Panc1 (cell line): ENCODE results near the gene ATF6B. TPM values are rescaled to one million over a fixed set of nuclear protein-coding genes. Genes with fewer than 3 reads are reported as not detected.

ENCODE experiments used
- ATAC-seq: fragments of 200-7000 bp; cut with Tn5 transposase; 2 replicates; pipeline ENCODE4 v1.9.1; 2020; ENCODE audit warnings: mild to moderate bottlenecking, moderate library complexity
- BruUV-seq: library from RNA; stranded (reverse); fragments of 400-500 nt; replicated peaks from 2 replicates; lab custom pipeline; 2021; lab: Mats Ljungman, UMichigan
- CTCF ChIA-PET: fragments of 300-600 bp; sonication (Branson Sonifier 250); formaldehyde crosslinking; loops from one replicate; lab custom pipeline; 2022; ENCODE audit warnings: antibody characterized with exemption; lab: Charles Lee
- POLR2A ChIA-PET: fragments of 300-600 bp; sonication (Branson Sonifier 250); formaldehyde crosslinking; loops from one replicate; lab custom pipeline; 2022; ENCODE audit warnings: antibody characterized with exemption; lab: Charles Lee
- DNase-seq: peaks from one replicate; pipeline ENCODE4 v3.0.0-alpha.2; 2010; ENCODE audit warnings: low read depth, low spot score
- H3K27ac ChIP-seq: 2 replicates; pipeline ENCODE4 v1.5.1; 2011; ENCODE audit warnings: mild to moderate bottlenecking, low read length, inconsistent platforms
- H3K27me3 ChIP-seq: fragments of 200-500 bp; sonication (Bioruptor generic); 2 replicates; pipeline ENCODE4 v1.6.0; 2014; ENCODE audit warnings: low read length, inconsistent platforms; ENCODE audit not compliant: control insufficient read depth, insufficient read depth
- H3K36me3 ChIP-seq: fragments of 200-500 bp; sonication (Bioruptor generic); 2 replicates; pipeline ENCODE4 v1.5.1; 2014; ENCODE audit warnings: inconsistent platforms, mild to moderate bottlenecking, low read length, moderate library complexity; ENCODE audit not compliant: control insufficient read depth, insufficient read depth
- H3K4me1 ChIP-seq: 2 replicates; pipeline ENCODE4 v1.5.1; 2011; ENCODE audit warnings: inconsistent platforms, mild to moderate bottlenecking, low read length, moderate library complexity; ENCODE audit not compliant: control insufficient read depth, insufficient read depth
- H3K4me3 ChIP-seq, 2 experiments: 2 replicates each; pipeline ENCODE4 v1.5.1; 2011 to 2012; ENCODE audit warnings: low read depth in 2 of 2, low read length in 2 of 2, mild to moderate bottlenecking in 2 of 2, inconsistent platforms in 1 of 2, moderate library complexity in 1 of 2
- H3K9me3 ChIP-seq: fragments of 200-500 bp; sonication (Bioruptor generic); 2 replicates; pipeline ENCODE4 v1.5.1; 2014; ENCODE audit warnings: low read depth, mild to moderate bottlenecking, inconsistent platforms, low read length, moderate library complexity; ENCODE audit not compliant: control insufficient read depth, insufficient read depth
- POLR2AphosphoS5 ChIP-seq: IDR thresholded peaks from 2 replicates; pipeline ENCODE4 v1.6.1; 2012; ENCODE audit warnings: mild to moderate bottlenecking, low read depth, low read length, moderate library complexity
- SIN3A ChIP-seq: IDR thresholded peaks from 2 replicates; pipeline ENCODE4 v1.6.1; 2012; ENCODE audit warnings: low read depth, mild to moderate bottlenecking, low read length, moderate library complexity, borderline replicate concordance; ENCODE audit not compliant: insufficient read depth
- TCF7L2 ChIP-seq: IDR thresholded peaks from 2 replicates; pipeline ENCODE4 v1.6.1; 2011; ENCODE audit warnings: mild to moderate bottlenecking, low read depth, low read length, inconsistent platforms
- in situ Hi-C: cut with HindIII; loops from 2 replicates; pipeline ENCODE4 v1.10.0; 2016; ENCODE audit warnings: low sequenced_read_pairs, low pct_unique_long_range_greater_than_20kb
- intact Hi-C: fragments of 100-400 bp; cut with micrococcal nuclease; formaldehyde crosslinking; loops from one replicate; pipeline ENCODE4 v1.10.0; 2022; ENCODE audit not compliant: unreplicated experiment
- total RNA-seq: library from RNA; stranded (reverse); gene quantifications from one replicate; pipeline ENCODE4 v1.2.1, GENCODE V29; 2021; ENCODE audit not compliant: unreplicated experiment
- TF ChIP-seq, protein P1 (sequence below): fragments of 450-650 bp; IDR thresholded peaks from 2 replicates; pipeline ENCODE4 v1.5.1; 2017; ENCODE audit warnings: mild to moderate bottlenecking
- TF ChIP-seq, protein P2 (sequence below), 2 experiments: IDR thresholded peaks; 2 replicates each; pipeline ENCODE4 v1.6.1; 2011 to 2012; ENCODE audit warnings: low read depth in 2 of 2, control low read depth in 1 of 2, low read length in 1 of 2, mild to moderate bottlenecking in 1 of 2, moderate library complexity in 1 of 2; ENCODE audit not compliant: insufficient read depth in 1 of 2

ATF6B gene
- total RNA-seq, 1 experiment from 2014 or later: 127 TPM

DNA sequence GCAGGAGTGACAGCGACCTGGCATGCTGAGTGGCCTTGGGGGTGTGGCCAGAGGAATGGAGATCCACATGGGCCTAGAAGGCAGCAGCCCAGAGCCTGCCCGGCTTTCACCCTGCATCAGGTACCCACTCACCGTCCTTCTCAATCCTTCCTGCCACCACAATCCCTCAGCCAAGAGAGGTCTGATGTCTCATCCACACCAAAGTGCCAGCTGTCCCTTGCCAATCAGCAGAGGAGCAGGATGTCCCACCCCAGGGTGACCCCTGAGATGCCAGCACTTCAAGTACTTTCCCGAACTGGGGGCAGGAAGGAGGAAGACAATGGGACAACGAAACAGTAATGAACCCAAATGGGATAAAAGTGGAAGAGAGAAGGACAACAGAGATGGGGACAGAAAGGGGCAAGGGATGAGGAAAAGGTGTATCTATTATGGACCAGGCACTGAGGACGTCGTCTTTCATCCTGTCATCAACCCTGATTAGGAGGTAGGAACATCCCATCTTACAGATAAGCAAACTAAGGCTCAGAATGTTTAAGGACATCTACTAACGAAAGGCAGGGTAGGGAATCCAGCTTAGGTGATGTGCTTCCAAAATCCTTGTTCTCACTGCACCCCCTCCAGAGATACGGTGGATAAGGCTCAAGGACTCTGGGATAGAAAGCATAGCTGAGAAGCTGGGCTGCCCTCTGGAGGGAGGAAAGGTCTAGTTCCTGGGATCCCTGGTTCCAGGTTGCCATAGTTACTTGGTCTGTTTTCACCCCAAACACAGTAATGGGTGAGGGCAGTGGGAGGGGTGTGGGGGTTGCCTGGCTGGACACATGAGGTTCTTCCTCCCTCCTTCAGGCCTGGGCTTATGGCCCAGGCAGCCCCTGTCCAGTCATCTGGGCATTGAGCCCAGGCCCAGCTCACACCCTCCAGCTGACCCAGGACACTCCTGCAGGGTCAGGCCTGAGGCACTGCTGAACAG, 14.4 kb downstream of the ATF6B start:
- ChIA-PET POLR2A (no interaction called here), CTCF (no interaction called here)
- no peaks in the 10 kb centered on the region for H3K4me1 ChIP-seq
- TF ChIP-seq POLR2AphosphoS5: no peak
- TF ChIP-seq TCF7L2: no peak
- TF ChIP-seq SIN3A: no peak
- TF ChIP-seq, protein P1, sequence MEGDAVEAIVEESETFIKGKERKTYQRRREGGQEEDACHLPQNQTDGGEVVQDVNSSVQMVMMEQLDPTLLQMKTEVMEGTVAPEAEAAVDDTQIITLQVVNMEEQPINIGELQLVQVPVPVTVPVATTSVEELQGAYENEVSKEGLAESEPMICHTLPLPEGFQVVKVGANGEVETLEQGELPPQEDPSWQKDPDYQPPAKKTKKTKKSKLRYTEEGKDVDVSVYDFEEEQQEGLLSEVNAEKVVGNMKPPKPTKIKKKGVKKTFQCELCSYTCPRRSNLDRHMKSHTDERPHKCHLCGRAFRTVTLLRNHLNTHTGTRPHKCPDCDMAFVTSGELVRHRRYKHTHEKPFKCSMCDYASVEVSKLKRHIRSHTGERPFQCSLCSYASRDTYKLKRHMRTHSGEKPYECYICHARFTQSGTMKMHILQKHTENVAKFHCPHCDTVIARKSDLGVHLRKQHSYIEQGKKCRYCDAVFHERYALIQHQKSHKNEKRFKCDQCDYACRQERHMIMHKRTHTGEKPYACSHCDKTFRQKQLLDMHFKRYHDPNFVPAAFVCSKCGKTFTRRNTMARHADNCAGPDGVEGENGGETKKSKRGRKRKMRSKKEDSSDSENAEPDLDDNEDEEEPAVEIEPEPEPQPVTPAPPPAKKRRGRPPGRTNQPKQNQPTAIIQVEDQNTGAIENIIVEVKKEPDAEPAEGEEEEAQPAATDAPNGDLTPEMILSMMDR: no peak
- TF ChIP-seq, protein P2, sequence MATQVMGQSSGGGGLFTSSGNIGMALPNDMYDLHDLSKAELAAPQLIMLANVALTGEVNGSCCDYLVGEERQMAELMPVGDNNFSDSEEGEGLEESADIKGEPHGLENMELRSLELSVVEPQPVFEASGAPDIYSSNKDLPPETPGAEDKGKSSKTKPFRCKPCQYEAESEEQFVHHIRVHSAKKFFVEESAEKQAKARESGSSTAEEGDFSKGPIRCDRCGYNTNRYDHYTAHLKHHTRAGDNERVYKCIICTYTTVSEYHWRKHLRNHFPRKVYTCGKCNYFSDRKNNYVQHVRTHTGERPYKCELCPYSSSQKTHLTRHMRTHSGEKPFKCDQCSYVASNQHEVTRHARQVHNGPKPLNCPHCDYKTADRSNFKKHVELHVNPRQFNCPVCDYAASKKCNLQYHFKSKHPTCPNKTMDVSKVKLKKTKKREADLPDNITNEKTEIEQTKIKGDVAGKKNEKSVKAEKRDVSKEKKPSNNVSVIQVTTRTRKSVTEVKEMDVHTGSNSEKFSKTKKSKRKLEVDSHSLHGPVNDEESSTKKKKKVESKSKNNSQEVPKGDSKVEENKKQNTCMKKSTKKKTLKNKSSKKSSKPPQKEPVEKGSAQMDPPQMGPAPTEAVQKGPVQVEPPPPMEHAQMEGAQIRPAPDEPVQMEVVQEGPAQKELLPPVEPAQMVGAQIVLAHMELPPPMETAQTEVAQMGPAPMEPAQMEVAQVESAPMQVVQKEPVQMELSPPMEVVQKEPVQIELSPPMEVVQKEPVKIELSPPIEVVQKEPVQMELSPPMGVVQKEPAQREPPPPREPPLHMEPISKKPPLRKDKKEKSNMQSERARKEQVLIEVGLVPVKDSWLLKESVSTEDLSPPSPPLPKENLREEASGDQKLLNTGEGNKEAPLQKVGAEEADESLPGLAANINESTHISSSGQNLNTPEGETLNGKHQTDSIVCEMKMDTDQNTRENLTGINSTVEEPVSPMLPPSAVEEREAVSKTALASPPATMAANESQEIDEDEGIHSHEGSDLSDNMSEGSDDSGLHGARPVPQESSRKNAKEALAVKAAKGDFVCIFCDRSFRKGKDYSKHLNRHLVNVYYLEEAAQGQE (IDR thresholded peaks at IDR 0.05; ENCODE audit: insufficient read depth in 1 of 2, low read depth in 2 of 2, low read length in 1 of 2): no peak
- peaks cover 2% of the 10 kb centered on the region; the same call in 1 of the 2 replicates for H3K36me3 ChIP-seq
- H3K4me3 ChIP-seq: no peak overlapping the region
- in situ Hi-C loops (no loop called here), intact Hi-C loops (loop anchor here (10.0 kb wide), 1 partner anchor 81 kb away; the partner anchor contains the start of genes GPSM3 and PBX2)
- H3K27me3 ChIP-seq: no peaks in the 10 kb centered on the region; the same call in 1 of the 2 replicates
- ATAC-seq (no peak), DNase-seq (no peak)
- H3K9me3 ChIP-seq: no peaks in the 10 kb centered on the region
- no TSS peak for BruUV-seq
- H3K27ac ChIP-seq: no peak overlapping the region

DNA sequence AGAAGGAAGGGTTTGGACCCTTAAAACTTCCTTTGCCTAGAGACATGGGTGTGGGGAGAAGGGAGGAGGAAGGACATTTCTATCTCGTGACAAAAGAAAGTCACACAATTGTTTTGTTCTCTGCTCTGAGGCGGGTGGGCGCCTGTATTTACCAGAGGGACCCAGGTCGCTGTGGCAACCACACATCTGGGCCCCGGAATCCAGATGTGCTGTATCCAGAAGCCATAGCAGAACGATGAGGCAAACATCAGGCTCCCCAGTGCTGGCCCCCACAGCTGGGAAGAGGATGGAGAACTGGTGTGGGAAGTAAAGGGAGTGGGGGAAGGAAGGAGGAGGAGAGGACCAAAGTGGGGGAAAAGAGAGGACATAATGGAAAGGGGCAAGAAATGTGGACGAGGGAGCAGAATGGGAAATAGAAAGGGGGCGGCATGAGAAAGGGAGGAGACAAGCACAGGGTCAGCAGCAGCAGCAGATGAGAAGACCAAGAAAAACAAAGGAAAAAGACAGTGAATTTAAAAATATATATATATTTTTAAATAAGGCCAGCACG, 15.5 kb downstream of the ATF6B start:
- no TSS peak for BruUV-seq
- intact Hi-C loops (loop anchor here (10.0 kb wide), 1 partner anchor 82 kb away; the partner anchor contains the start of genes GPSM3 and PBX2), in situ Hi-C loops (no loop called here)

More for the DNA sequence above, 15.5 kb downstream of the ATF6B start:
- ChIA-PET POLR2A (no interaction called here), CTCF (no interaction called here)
- H3K4me3 ChIP-seq: no peak overlapping the region
- TF ChIP-seq, protein P2 (IDR thresholded peaks at IDR 0.05; ENCODE audit: insufficient read depth in 1 of 2, low read depth in 2 of 2, low read length in 1 of 2): no peak
- no peak for TF ChIP-seq TCF7L2
- TF ChIP-seq, protein P1: no peak
- no peak for TF ChIP-seq POLR2AphosphoS5
- no peak for TF ChIP-seq SIN3A
- H3K9me3 ChIP-seq: no peaks in the 10 kb centered on the region
- DNase-seq (no peak), ATAC-seq (no peak)
- no peak overlapping the region for H3K27ac ChIP-seq
- peaks cover 2% of the 10 kb centered on the region; the same call in 1 of the 2 replicates for H3K27me3 ChIP-seq
- H3K36me3 ChIP-seq: peaks cover under 1% of the 10 kb centered on the region; the same call in 1 of the 2 replicates
- peaks cover 3% of the 10 kb centered on the region; the same call in 1 of the 2 replicates for H3K4me1 ChIP-seq
